ENCODE data around the gene RCE1.

RCE1 gene

DNA sequence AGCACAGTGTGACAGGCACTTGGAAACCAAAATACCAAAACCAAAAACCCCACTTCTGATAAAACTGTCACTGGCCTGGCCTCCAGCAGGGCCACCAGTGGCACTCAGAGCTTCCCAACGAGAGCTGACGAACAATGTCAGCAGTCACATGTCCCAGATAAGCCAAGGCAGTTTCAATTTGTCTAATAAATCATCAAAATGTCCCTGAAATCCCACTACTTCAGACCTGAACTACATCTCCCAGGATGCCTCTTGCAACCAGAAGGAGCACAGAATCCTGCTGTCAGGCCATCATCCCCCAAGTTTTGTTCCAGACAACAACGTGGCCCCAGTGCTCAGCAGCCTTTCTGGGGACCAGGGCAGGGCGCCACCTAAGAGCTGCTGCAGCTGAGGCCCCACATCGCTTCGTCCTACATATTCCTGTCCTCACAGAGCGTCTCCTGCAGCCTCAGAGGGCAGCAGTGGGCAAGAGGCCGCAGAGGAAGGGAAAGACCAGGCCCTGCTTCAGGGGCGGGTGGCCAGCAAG, 38.7 kb downstream of the RCE1 start:
- POLR2A ChIA-PET: interaction anchor here (2.5 to 5.1 kb wide), 2 partner anchors 26 to 39 kb away, joined by 8 to 29 read pairs; partner anchors contain the start of gene RCE1
- DNase-seq (ENCODE audit: extremely low spot score): no peak
- TF ChIP-seq FOXA1 (IDR thresholded peaks at IDR 0.05) (no peak), SP1 (IDR thresholded peaks at IDR 0.05) (no peak), L3MBTL2 (conservative IDR thresholded peaks at IDR 0.05) (no peak)
- TF ChIP-seq, protein P1, sequence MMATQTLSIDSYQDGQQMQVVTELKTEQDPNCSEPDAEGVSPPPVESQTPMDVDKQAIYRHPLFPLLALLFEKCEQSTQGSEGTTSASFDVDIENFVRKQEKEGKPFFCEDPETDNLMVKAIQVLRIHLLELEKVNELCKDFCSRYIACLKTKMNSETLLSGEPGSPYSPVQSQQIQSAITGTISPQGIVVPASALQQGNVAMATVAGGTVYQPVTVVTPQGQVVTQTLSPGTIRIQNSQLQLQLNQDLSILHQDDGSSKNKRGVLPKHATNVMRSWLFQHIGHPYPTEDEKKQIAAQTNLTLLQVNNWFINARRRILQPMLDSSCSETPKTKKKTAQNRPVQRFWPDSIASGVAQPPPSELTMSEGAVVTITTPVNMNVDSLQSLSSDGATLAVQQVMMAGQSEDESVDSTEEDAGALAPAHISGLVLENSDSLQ (IDR thresholded peaks at IDR 0.05): peak; percentile 53; the same call in 1 of the 2 replicates
- CTCF ChIA-PET: interaction anchor here (0.8 kb wide), 1 partner anchor 9 kb away, joined by 3 read pairs; no protein-coding TSS in a partner anchor

DNA sequence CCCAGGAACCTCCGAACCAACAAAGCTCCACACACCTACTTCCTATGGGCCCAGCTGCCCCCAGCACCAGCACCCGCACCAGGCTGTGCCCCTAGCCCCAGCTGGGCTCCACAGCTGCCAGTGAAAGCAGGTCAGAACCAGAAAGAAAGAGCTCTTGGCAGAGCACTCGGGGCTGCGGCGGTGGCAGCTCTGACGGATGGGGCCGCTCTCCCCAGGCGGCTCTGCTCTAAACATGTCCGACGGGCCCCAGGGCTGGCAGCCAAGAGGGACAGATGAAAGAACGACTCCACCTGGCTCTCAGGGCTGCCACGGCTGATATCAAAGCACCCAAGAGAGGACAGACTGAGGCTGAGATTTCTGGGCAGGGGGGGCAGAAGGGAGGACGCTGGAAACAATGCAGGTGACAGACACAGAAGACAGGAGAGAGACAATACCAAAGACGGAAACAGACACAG, 39.3 kb downstream of the RCE1 start:
- ChIA-PET CTCF (interaction anchor here (0.5 to 1.4 kb wide), 3 partner anchors 46 to 114 kb away, joined by 3 read pairs; no protein-coding TSS in a partner anchor), POLR2A (interaction anchor here (2.5 to 5.1 kb wide), 2 partner anchors 26 to 40 kb away, joined by 8 to 29 read pairs; partner anchors contain the start of gene RCE1)
- DNase-seq (ENCODE audit: extremely low spot score): no peak
- no peak for TF ChIP-seq SP1 (IDR thresholded peaks at IDR 0.05)
- no peak for TF ChIP-seq SUZ12 (IDR thresholded peaks at IDR 0.05)
- TF ChIP-seq ZNF384 (IDR thresholded peaks at IDR 0.05): no peak
- no peak for TF ChIP-seq FOXM1 (IDR thresholded peaks at IDR 0.05; ENCODE audit: borderline replicate concordance)
- no peak for TF ChIP-seq FOXA1 (IDR thresholded peaks at IDR 0.05)
- TF ChIP-seq BHLHE40 (IDR thresholded peaks at IDR 0.05; ENCODE audit: borderline replicate concordance): no peak
- TF ChIP-seq TARDBP (IDR thresholded peaks at IDR 0.05): no peak
- no peak for TF ChIP-seq CTBP1 (IDR thresholded peaks at IDR 0.05; ENCODE audit: borderline replicate concordance)
- TF ChIP-seq HDGF (IDR thresholded peaks at IDR 0.05; ENCODE audit: borderline replicate concordance): no peak

DNA sequence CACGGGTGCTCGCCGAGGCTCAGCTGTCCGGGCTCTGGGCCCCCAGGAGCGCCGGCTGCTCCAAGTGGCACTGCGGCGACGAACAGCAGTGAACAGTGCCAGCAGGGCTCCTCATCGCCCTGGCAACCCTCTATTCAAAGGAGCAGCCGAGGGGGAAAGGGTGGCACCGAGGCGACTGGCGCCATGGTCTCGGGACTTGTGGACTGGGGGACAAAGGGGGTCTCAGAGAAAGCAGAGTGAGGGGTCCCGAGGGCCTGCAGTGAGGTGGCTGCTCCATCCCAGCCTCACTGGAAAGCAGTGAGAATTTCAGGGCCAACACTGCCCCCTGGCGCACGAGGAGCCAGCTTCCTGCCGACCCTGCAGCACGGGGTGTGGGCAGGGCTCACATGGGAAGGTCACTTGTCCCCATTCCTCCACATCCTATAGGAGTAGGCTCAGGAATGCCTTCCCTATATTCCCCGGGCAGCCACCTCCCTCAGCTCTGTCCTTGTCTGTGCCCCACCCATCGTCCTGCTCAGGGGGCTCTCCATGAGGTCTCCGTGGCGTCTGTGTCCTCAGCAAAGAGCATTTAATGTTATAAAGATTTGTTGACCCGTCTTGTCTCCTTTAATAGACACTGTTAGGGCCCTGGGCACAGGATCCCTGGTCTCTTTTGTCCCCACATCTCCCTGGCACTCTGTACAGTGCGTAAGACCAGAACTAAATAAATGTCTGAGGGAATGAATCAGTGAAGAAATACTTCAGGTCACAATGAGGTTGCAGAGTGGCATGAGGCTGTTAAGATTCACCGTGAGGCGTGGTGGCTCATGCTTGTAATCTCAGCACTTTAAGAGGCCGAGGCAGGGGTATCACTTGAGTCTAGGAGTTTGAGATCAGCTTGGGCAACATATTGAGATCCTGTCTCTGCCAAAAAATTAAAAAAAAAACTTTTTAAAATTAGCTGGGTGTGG, 40.0 kb downstream of the RCE1 start:
- CTCF ChIA-PET: interaction anchor here (0.5 to 1.4 kb wide), 4 partner anchors 45 to 113 kb away, joined by 3 to 4 read pairs (median 3); no protein-coding TSS in a partner anchor
- peak; percentile 80 for DNase-seq (ENCODE audit: extremely low spot score)
- TF ChIP-seq HDGF (IDR thresholded peaks at IDR 0.05; ENCODE audit: borderline replicate concordance): no peak
- no peak for TF ChIP-seq FOXM1 (IDR thresholded peaks at IDR 0.05; ENCODE audit: borderline replicate concordance)
- no peak for TF ChIP-seq ZNF384 (IDR thresholded peaks at IDR 0.05)
- no peak for TF ChIP-seq BHLHE40 (IDR thresholded peaks at IDR 0.05; ENCODE audit: borderline replicate concordance)
- TF ChIP-seq, protein P1 (IDR thresholded peaks at IDR 0.05): no peak
- TF ChIP-seq SUZ12 (IDR thresholded peaks at IDR 0.05): no peak
- no peak for TF ChIP-seq ARNT (IDR thresholded peaks at IDR 0.05)
- TF ChIP-seq L3MBTL2 (conservative IDR thresholded peaks at IDR 0.05): no peak
- no peak for TF ChIP-seq CTBP1 (IDR thresholded peaks at IDR 0.05; ENCODE audit: borderline replicate concordance)
- TF ChIP-seq TARDBP (IDR thresholded peaks at IDR 0.05): no peak
- TF ChIP-seq SP1 (IDR thresholded peaks at IDR 0.05): no peak
- TF ChIP-seq FOXK2 (IDR thresholded peaks at IDR 0.05): no peak
- TF ChIP-seq LEF1 (IDR thresholded peaks at IDR 0.05; ENCODE audit: borderline replicate concordance): no peak
- TF ChIP-seq NFRKB (IDR thresholded peaks at IDR 0.05): no peak
- TF ChIP-seq FOXA1 (IDR thresholded peaks at IDR 0.05): no peak
- no peak for TF ChIP-seq ELF4 (IDR thresholded peaks at IDR 0.05)
- POLR2A ChIA-PET: interaction anchor here (2.5 to 5.1 kb wide), 2 partner anchors 27 to 40 kb away, joined by 8 to 29 read pairs; partner anchors contain the start of gene RCE1

DNA sequence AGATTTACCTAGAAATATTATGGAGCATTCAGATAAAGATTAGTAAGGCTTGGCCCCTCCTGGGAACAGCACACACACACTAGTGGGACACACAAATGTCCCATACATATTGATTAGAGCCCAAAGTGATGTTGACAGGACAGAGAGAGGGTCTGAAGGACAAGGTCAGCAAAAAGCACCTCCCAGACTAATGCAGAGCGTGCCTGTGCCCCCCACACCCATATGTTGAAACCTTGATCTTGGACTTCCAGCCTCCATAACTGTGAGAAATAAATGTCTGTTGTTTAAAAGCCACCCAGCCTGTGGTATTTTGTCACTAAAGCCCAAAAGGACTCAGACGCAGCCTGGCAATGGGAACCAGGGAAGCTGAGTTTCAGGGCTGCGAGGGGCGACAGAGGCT, 41.2 kb downstream of the RCE1 start:
- ChIA-PET POLR2A (interaction anchor here (5.1 kb wide), 1 partner anchor 42 kb away, joined by 29 read pairs; the partner anchor contains the start of gene RCE1), CTCF (interaction anchor here (1.5 kb wide), 1 partner anchor 8 kb away, joined by 4 read pairs; no protein-coding TSS in a partner anchor)
- TF ChIP-seq ARNT (IDR thresholded peaks at IDR 0.05) (no peak), SP1 (IDR thresholded peaks at IDR 0.05) (no peak), ZNF384 (IDR thresholded peaks at IDR 0.05) (no peak)
- DNase-seq (ENCODE audit: extremely low spot score): no peak

DNA sequence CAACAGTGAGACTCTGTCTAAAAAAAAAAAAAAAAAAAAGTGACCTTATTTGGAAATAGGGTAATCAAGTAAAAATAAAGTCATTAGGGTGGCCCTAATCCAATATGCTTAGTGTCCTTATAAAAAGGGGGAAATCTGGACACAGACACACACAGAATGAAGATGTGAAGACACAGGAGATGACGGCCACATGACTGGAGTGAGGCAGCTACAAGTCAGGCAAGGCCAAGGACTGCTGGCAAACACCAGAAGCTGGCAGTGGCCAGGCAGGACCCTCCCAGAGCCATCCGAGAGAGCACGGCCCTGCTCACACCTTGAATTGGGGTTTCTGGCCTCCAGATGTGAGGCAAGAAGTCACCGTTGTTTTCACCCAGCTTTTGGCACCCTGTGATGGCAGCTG, 42.2 kb downstream of the RCE1 start:
- ChIA-PET POLR2A (interaction anchor here (1.2 to 1.9 kb wide), 2 partner anchors 65 to 269 kb away, joined by 3 to 5 read pairs; partner anchors contain the start of gene RBM14), CTCF (interaction anchor here (0.6 to 1.5 kb wide), 3 partner anchors 9 to 376 kb away, joined by 3 to 4 read pairs (median 4); no protein-coding TSS in a partner anchor)
- no peak for TF ChIP-seq BHLHE40 (IDR thresholded peaks at IDR 0.05; ENCODE audit: borderline replicate concordance)

DNA sequence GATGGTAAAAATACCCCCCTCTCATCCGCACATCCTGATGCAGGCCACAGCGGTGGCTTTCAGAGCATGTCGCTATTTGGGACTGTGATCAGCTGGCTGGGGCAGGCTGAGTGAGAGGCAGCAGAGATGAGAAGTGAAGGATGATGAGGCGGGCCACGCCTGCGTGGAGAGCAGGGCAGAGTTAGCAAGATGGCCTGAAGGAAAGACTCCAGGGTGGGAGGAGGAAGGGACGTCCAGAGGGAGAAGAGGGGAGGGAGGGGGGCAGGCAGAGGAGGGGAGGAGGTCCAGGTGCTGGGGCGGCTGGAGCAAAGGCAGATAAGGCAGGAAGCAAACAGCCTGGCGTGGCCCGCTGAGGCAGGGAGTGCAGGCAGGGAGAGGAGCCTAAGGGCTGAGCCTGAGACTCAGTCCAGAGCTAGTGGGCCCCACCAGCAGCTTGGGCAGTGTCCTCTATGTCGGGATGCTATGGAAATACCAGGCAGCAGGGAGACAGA, 42.8 kb downstream of the RCE1 start:
- POLR2A ChIA-PET: interaction anchor here (1.2 to 1.9 kb wide), 2 partner anchors 65 to 269 kb away, joined by 3 to 5 read pairs; partner anchors contain the start of gene RBM14
- DNase-seq (ENCODE audit: extremely low spot score): no peak
- CTCF ChIA-PET: interaction anchor here (0.5 to 1.5 kb wide), 3 partner anchors 9 to 376 kb away, joined by 3 to 4 read pairs (median 3); no protein-coding TSS in a partner anchor
- TF ChIP-seq HDGF (IDR thresholded peaks at IDR 0.05; ENCODE audit: borderline replicate concordance): no peak

More for the DNA sequence above, 42.2 kb downstream of the RCE1 start:
- no peak for DNase-seq (ENCODE audit: extremely low spot score)

Measured in HEK293T (cell line).